Fibroblast of skin of right biceps (primary cell): ENCODE measurements around the gene LDAF1.
"Not testable (repeated sequence)": the region's sequence is repeated elsewhere in the genome, so short reads cannot be mapped to it uniquely, and the experiment has no call there.

Experiments used
- DNase-seq: peaks from one replicate; pipeline ENCODE4 v3.0.0-alpha.2; 2013

Gene LDAF1

DNA sequence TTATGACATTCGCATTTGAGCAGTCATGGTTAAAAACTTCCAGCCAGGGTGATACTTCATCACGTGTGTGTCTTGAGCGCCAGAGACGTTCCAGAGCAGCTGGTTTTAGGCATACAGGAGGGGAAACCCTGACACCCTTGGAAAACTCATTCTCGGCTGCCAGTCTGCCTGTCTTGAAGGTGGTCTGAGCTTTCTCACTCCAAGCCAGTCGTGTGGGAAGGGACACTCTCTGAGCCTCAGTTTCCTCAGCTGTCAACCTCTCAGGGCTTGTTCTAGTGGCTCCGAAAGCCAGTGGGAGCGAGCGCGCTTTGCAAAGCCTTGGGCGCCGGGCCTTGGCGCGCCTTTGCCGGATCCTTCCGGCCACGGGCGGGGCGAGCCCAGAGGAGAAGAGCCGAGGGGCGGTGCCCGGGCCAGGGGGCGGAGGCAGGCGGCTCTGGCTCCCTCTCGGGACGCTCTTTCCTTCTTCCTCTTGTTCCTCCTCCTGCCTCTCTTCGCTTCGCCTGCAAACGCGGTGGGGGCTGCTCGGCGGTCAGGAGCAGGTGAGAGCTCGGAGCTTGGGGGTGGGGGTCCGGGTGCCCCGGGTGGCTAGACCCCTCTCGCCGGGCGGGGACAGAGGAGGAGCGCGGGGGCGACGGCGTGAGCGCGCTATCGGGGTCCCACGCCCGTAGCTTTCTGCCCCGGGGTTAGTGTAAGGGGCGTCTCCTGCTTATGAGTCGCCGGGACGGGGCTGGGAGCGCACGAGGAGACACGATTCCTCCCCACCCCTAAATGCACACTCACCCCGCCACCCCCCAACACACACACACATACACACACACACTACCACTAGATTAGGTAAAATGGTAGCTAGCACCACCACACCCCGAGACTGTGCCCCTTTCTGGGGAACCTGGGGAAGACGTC lies at the start of gene LDAF1:
Gene LDAF1 (plus strand): TSS at position 467 of the 903 bp plus-strand sequence. CDS start 2,509 bp downstream, outside the sequence.
- DNase-seq, result peak; percentile 78

DNA sequence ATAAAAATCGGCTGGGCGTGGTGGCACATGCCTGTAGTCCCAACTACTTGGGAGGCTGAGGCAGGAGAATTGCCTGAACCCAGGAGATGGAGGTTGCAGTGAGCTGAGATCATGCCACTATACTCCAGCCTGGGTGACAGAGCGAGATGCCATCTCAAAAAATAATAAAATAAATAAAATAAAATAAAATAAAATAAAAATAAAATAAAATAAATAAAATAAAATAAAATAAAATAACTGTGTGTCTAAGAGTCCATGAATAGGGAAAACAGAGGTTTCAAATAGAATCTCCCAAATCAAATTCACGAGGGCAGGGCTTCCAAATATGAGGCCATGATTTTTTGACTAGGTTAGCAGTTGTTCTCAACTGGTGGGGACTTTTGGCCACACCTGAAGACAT lies 42.9 kb upstream of the LDAF1 start:
- DNase-seq, result not testable (repeated sequence)

- peak; percentile 15 for DNase-seq
Observed at GRCh38 chr16:21116148-21116693, 42.3 kb upstream of the LDAF1 start.

DNA sequence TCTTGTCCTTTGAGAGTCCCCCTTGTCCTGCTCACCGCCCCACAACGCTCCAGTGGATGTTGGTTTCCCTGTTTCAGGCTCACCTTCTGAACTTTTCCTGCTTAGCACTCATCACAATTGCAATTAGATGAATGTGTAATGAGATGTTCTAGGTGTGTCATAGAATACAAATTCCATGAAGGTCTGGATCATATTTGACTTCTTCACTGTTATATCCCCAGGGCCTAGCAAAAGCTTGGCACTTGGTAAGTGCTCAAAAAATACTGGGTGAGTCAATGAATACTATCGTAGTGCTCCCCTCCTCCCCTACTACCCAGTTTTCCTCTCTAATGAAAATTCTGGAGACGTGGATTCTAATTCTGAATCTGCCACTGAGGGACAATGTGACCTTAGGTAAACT lies 40.9 kb upstream of the LDAF1 start:
- DNase-seq, result no peak

- DNase-seq, result no peak
Observed at GRCh38 chr16:21120976-21121520, 37.4 kb upstream of the LDAF1 start.

- no peak for DNase-seq
Observed at GRCh38 chr16:21125191-21125590, 33.3 kb upstream of the LDAF1 start.

DNA sequence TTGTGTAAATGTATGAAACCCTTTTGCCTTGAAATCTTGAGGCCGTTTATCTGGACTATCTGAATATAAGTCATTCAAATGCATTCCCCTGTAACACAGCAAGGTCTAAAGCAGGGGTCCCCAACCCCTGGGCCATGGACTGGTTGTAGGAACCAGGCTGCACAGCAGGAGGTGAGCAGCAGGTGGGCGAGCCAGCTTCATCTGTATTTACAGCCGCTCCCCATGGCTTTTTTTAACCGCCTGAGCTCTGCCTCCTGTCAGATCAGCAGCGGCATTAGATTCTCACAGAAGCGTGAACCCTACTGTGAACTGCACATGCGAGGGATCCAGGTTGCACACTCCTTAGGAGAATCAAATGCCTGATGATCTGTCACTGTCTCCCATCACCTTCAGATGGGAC lies 32.0 kb upstream of the LDAF1 start:
- no peak for DNase-seq

DNA sequence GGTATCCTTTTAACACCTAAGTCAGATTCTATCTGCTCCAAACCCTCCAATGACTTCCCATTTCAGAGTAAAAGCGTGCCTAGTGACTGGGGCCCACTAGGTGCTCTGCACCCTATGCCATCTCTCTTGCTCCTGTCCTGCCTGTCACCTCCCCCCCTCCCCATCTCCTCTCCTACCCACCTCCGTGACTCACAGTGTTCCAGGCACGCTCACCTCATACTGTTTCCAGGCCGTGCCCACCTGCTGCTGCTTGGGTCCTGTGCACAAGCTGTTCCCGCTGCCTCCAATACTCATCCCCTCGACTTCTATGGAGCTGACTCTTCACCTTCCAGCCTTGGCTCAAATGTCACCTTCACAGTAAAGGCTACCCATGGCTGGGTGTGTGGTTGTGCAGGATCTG lies 29.5 kb upstream of the LDAF1 start:
- DNase-seq, result no peak

- DNase-seq, result no peak
Observed at GRCh38 chr16:21130811-21131210, 27.7 kb upstream of the LDAF1 start.

- no peak for DNase-seq
Observed at GRCh38 chr16:21134053-21134452, 24.4 kb upstream of the LDAF1 start.

DNA sequence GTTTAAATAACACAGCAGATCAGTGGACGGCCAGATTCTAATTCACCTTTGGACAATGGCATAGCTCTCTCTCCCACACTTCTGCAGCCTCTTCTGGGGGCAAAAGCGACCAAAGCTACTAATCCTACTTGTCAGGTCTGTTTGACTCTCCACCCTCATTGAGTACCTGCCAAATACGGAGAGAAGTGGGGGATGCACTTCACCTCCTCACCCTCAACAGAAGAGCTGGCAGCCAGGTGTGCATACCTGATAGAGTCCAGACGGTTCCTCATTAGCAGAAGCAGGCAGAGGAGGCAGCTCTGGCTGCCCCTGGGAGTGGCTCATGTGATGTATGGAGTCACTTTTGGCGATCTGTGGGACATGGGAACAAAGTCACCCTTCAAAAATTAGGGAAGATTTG lies 12.7 kb upstream of the LDAF1 start:
- DNase-seq, result no peak

GRCh38 chr16:21150375-21151001 lies 8.0 kb upstream of the LDAF1 start, which contains the start of gene DNAH3:
Gene DNAH3, minus strand, starts transcription at chr16:21150846. Its CDS starts 527 bp downstream, at chr16:21150319.
- DNase-seq, result no peak

DNA sequence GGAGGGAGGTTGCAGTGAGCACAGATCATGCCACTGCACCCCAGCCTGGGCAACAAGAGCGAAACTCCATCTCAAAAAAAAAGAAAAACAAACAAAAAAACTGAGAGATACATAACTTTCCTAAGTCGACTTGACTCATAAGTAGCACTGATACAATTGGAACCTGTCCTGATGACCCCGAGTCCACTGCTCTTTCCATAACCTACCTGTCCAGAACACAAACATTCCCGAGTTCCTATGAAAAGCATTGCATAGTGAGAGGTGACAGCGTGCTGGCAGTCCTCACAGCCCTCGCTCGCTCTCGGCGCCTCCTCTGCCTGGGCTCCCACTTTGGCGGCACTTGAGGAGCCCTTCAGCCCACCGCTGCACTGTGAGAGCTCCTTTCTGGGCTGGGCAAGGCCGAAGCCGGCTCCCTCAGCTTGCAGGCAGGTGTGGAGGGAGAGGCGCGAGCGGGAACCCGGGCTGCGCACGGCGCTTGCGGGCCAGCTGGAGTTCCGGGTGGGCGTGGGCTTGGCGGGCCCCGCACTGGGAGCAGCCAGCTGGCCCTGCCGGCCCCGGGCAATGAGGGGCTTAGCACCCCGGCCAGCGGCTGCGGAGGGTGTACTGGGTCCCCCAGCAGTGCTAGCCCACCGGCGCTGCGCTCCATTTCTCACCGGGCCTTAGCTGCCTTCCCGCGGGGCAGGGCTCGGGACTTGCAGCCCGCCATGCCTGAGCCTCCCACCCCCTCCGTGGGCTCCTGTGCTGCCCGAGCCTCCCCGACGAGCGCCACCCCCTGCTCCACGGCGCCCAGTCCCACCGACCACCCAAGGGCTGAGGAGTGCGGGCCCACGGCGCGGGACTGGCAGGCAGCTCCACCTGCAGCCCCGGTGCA lies 6.1 kb upstream of the LDAF1 start:
- DNase-seq, result not testable (repeated sequence)

GRCh38 chr16:21153124-21153729 lies 5.2 kb upstream of the LDAF1 start:
- not testable (repeated sequence) for DNase-seq

- not testable (repeated sequence) for DNase-seq
Observed at GRCh38 chr16:21156011-21156410, 2.5 kb upstream of the LDAF1 start.

- DNase-seq, result peak; percentile 83
Observed at GRCh38 chr16:21156767-21157467, 1.6 kb upstream of the LDAF1 start.

DNA sequence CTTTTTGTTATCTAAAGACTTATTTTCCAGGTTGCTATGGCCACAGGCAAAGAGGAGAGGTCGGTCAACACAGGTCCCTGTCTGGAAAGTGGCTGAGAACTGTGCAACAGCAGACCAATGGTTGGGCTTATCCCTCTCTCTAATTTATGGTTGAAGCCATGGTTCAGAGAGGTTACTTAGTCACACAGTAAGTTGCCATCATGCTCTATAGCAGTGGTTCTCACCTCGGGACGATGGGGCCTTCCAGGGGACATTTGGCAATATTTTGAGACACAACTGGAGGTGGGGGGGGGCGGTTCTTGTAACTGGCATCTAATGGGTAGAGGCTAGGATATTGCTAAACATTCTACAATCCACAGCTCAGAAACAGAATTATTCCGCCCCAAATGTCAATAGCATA lies 842 bp upstream of the LDAF1 start:
- no peak for DNase-seq

GRCh38 chr16:21159281-21159951 lies 942 bp downstream of the LDAF1 start:
- DNase-seq, result no peak

DNA sequence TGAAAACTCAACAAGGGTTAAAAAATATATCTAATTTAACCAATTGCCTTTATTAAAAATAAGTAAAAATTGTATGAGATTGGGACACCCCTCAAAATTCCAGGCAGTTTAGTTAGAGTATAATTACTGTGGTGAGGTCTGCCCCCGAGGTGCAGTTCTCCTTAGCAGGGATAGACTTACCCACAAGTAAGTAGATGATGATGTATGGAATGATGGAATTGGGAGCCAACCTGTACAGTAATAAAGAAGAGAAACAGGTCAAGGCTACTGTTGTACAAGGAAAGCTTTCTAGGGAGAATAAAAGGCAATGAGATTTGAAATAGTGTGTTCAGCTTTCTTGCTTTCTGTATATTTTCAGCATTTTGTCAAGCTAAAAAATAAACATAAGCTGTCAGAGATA lies 1.8 kb downstream of the LDAF1 start:
- DNase-seq, result no peak

- DNase-seq, result peak; percentile 23
Observed at GRCh38 chr16:21161211-21161610, 2.7 kb downstream of the LDAF1 start.

DNA sequence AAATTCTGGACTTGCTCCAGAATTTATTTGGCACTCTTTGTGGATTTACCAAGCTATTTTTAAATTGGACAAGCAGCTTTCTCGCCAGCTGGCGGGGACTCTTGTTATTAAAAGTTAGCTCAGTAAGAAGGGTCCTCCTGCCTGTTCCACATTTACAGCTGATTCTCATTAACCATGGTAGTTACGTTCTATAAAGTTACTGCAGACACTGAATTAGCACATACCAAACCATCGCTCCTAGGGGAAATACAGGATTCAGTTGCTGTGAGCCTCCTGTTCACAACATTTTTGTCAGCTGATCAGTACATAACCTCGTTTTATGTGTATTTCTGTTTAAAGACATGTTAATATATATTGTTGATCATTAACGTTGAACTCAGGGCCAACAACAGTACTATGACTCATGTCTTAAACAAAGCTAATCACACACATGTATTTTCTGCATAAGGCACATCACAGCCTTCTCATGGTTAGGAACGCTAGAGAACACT lies 4.2 kb downstream of the LDAF1 start:
- peak; percentile 53 for DNase-seq
